DND-41 (cell line): Measurements from ENCODE around the gene MAP1LC3B.

Experiments used
- CTCF ChIP-seq: IDR thresholded peaks from 2 replicates; pipeline ENCODE4 v1.5.1; 2012; ENCODE audit warnings: borderline replicate concordance, low read length, moderate library complexity, mild to moderate bottlenecking; ENCODE audit not compliant: poor library complexity, severe bottlenecking; ENCODE audit errors: extremely low read depth
- EZH2 ChIP-seq: IDR thresholded peaks from 3 replicates; pipeline ENCODE4 v1.6.1; 2012; ENCODE audit warnings: borderline replicate concordance, low read depth, mild to moderate bottlenecking, moderate library complexity, low read length, inconsistent platforms; ENCODE audit not compliant: severe bottlenecking

- TF ChIP-seq CTCF (no peak), EZH2 (no peak)
Observed at GRCh38 chr16:87418644-87419043, 26.5 kb downstream of the MAP1LC3B start.
